ENCODE results near the gene UBE2QL1. TPM values are rescaled to one million over a fixed set of nuclear protein-coding genes. Genes with fewer than 3 reads are reported as not detected.

The UBE2QL1 gene
- total RNA-seq, 2 experiments from 2014 or later = not detected

- Histone ChIP-seq H3K36me3 (ENCODE audit: insufficient read depth, low read length) (no peaks in the 10 kb centered on the region), H3K4me3 (ENCODE audit: low read depth, low read length, poor library complexity, severe bottlenecking) (no peak overlapping the region), H3K27ac (ENCODE audit: low read depth, low read length, poor library complexity, severe bottlenecking) (no peak overlapping the region), H2AFZ (ENCODE audit: low read length) (no peak overlapping the region), H4K20me1 (ENCODE audit: insufficient read depth, low read length) (no peaks in the 10 kb centered on the region), H3K9me2 (ENCODE audit: insufficient read depth, low read length) (no peaks in the 10 kb centered on the region), H3K79me2 (ENCODE audit: insufficient read depth, low read depth, low read length) (no peaks in the 10 kb centered on the region), H3K9me3 (ENCODE audit: low read length) (no peaks in the 10 kb centered on the region), H3K4me1 (ENCODE audit: insufficient read depth, low read length, poor library complexity, severe bottlenecking) (no peaks in the 10 kb centered on the region), H3K4me2 (ENCODE audit: low read length) (no peak overlapping the region)
- POLR2A ChIA-PET = no interaction called here
- TF ChIP-seq CTCF (conservative IDR thresholded peaks at IDR 0.05; ENCODE audit: low read length) (no peak), EZH2phosphoT487 (IDR thresholded peaks at IDR 0.05; ENCODE audit: borderline replicate concordance, low read depth, low read length) (no peak)
- CTCF ChIA-PET (ENCODE audit: unreplicated experiment) = no interaction called here
- intact Hi-C loops (cut with micrococcal nuclease; ENCODE audit: unreplicated experiment) = no loop called here
- no peak for DNase-seq (ENCODE audit: low spot score)
- BruUV-seq (replicated peaks) = no TSS peak
Observed at GRCh38 chr5:6401410-6401809, 47.2 kb upstream of the UBE2QL1 start.

- CTCF ChIA-PET (ENCODE audit: unreplicated experiment) = no interaction called here
- intact Hi-C loops (cut with micrococcal nuclease; ENCODE audit: unreplicated experiment) = no loop called here
- no TSS peak for BruUV-seq (replicated peaks)
Observed at GRCh38 chr5:6402939-6403338, 45.7 kb upstream of the UBE2QL1 start.

GRCh38 chr5:6403416-6403815 is 45.2 kb upstream of the UBE2QL1 start:
- Histone ChIP-seq H3K79me2 (ENCODE audit: insufficient read depth, low read depth, low read length) (no peaks in the 10 kb centered on the region), H3K4me2 (ENCODE audit: low read length) (no peak overlapping the region), H3K4me1 (ENCODE audit: insufficient read depth, low read length, poor library complexity, severe bottlenecking) (no peaks in the 10 kb centered on the region), H3K9me3 (ENCODE audit: low read length) (no peaks in the 10 kb centered on the region), H3K4me3 (ENCODE audit: low read depth, low read length, poor library complexity, severe bottlenecking) (no peak overlapping the region), H3K36me3 (ENCODE audit: insufficient read depth, low read length) (no peaks in the 10 kb centered on the region), H3K27ac (ENCODE audit: low read depth, low read length, poor library complexity, severe bottlenecking) (no peak overlapping the region), H4K20me1 (ENCODE audit: insufficient read depth, low read length) (no peaks in the 10 kb centered on the region), H2AFZ (ENCODE audit: low read length) (no peak overlapping the region), H3K9me2 (ENCODE audit: insufficient read depth, low read length) (no peaks in the 10 kb centered on the region)
- intact Hi-C loops (cut with micrococcal nuclease; ENCODE audit: unreplicated experiment) = no loop called here
- no peak for DNase-seq (ENCODE audit: low spot score)
- no TSS peak for BruUV-seq (replicated peaks)
- CTCF ChIA-PET (ENCODE audit: unreplicated experiment) = no interaction called here
- POLR2A ChIA-PET = no interaction called here
- no peak for TF ChIP-seq EZH2phosphoT487 (IDR thresholded peaks at IDR 0.05; ENCODE audit: borderline replicate concordance, low read depth, low read length)
- TF ChIP-seq CTCF (conservative IDR thresholded peaks at IDR 0.05; ENCODE audit: low read length) = no peak

More at GRCh38 chr5:6402939-6403338, 45.7 kb upstream of the UBE2QL1 start:
- POLR2A ChIA-PET = no interaction called here
- Histone ChIP-seq H4K20me1 (ENCODE audit: insufficient read depth, low read length) (no peaks in the 10 kb centered on the region), H3K4me3 (ENCODE audit: low read depth, low read length, poor library complexity, severe bottlenecking) (no peak overlapping the region), H3K79me2 (ENCODE audit: insufficient read depth, low read depth, low read length) (no peaks in the 10 kb centered on the region), H3K4me1 (ENCODE audit: insufficient read depth, low read length, poor library complexity, severe bottlenecking) (no peaks in the 10 kb centered on the region), H3K4me2 (ENCODE audit: low read length) (no peak overlapping the region), H2AFZ (ENCODE audit: low read length) (no peak overlapping the region), H3K27ac (ENCODE audit: low read depth, low read length, poor library complexity, severe bottlenecking) (no peak overlapping the region), H3K9me3 (ENCODE audit: low read length) (no peaks in the 10 kb centered on the region), H3K36me3 (ENCODE audit: insufficient read depth, low read length) (no peaks in the 10 kb centered on the region), H3K9me2 (ENCODE audit: insufficient read depth, low read length) (no peaks in the 10 kb centered on the region)
- TF ChIP-seq CTCF (conservative IDR thresholded peaks at IDR 0.05; ENCODE audit: low read length) = no peak
- TF ChIP-seq EZH2phosphoT487 (IDR thresholded peaks at IDR 0.05; ENCODE audit: borderline replicate concordance, low read depth, low read length) = no peak
- DNase-seq (ENCODE audit: low spot score) = no peak
